ENCODE data around the gene CELA3B. TPM values are rescaled to one million over a fixed set of nuclear protein-coding genes. Genes with fewer than 3 reads are reported as not detected.

The CELA3B gene
- total RNA-seq, 1 donor from 2014 or later: not detected

Other genes with a start within 250 kb of the CELA3B start
- gene USP48, start 193.9 kb upstream of the CELA3B start, total RNA-seq: 48.4 and 61.5 TPM in 2 replicates
- gene LDLRAD2, start 164.8 kb upstream of the CELA3B start, total RNA-seq: 0.05 TPM in 1 of 2 replicates, not detected in the other
- gene HSPG2, start 39.7 kb upstream of the CELA3B start, total RNA-seq: 2,040 and 3,652 TPM in 2 replicates
- gene CELA3A, start 24.6 kb downstream of the CELA3B start, total RNA-seq: not detected in 2 replicates
- 349 and 429 TPM in 2 replicates for gene CDC42, start 75.7 kb downstream of the CELA3B start, total RNA-seq
- gene WNT4, start 166.1 kb downstream of the CELA3B start, total RNA-seq: 0.10 and 0.29 TPM in 2 replicates

Measured in glomerular endothelial cell (primary cell).